HepG2 (cell line): ENCODE measurements around the gene FIBP. TPM values are rescaled to one million over a fixed set of nuclear protein-coding genes. Genes with fewer than 3 reads are reported as not detected.
A peak's percentile ranks its signal among the peaks of the same experiment; 100 is the strongest.

Experiments used
- ELF4 ChIP-seq: sonication (generic); formaldehyde crosslinking; IDR thresholded peaks from 2 replicates; pipeline ENCODE4 v1.5.0; 2020; ENCODE audit warnings: missing genetic modification reagents, mild to moderate bottlenecking, moderate library complexity, borderline replicate concordance
- KDM5B ChIP-seq: sonication (generic); formaldehyde crosslinking; IDR thresholded peaks from 2 replicates; pipeline ENCODE4 v1.4.0; 2020; ENCODE audit warnings: missing genetic modification reagents, mild to moderate bottlenecking, borderline replicate concordance
- MBNL3 ChIP-seq: fragments of 250-450 bp; sonication (Bioruptor Pico); conservative IDR thresholded peaks from 2 replicates; pipeline ENCODE4 v1.8.0; 2022; ENCODE audit warnings: mild to moderate bottlenecking, inconsistent platforms
- NFE2 ChIP-seq: sonication (generic); formaldehyde crosslinking; IDR thresholded peaks from 2 replicates; pipeline ENCODE4 v1.4.0; 2020; ENCODE audit warnings: missing genetic modification reagents
- REPIN1 ChIP-seq: sonication (generic); formaldehyde crosslinking; IDR thresholded peaks from 2 replicates; pipeline ENCODE4 v1.8.0; 2022; ENCODE audit warnings: missing genetic modification reagents, low read depth, mild to moderate bottlenecking, borderline replicate concordance
- SMARCC2 ChIP-seq: fragments of 450-650 bp; IDR thresholded peaks from 2 replicates; pipeline ENCODE4 v1.6.1; 2017; ENCODE audit warnings: antibody characterized with exemption, mild to moderate bottlenecking
- UBTF ChIP-seq: sonication (generic); formaldehyde crosslinking; IDR thresholded peaks from 2 replicates; pipeline ENCODE4 v1.4.0; 2020; ENCODE audit warnings: mild to moderate bottlenecking, missing genetic modification reagents
- YY1 ChIP-seq: IDR thresholded peaks from 2 replicates; pipeline ENCODE4 v1.6.1; 2011; ENCODE audit warnings: low read length, low read depth, moderate library complexity, mild to moderate bottlenecking; ENCODE audit not compliant: insufficient read depth, insufficient replicate concordance
- ZNF501 ChIP-seq: sonication (generic); formaldehyde crosslinking; IDR thresholded peaks from 2 replicates; pipeline ENCODE4 v1.5.1; 2020; ENCODE audit warnings: mild to moderate bottlenecking, moderate library complexity, missing genetic modification reagents
- ZNF605 ChIP-seq: sonication (generic); formaldehyde crosslinking; IDR thresholded peaks from 2 replicates; pipeline ENCODE4 v1.8.0; 2022; ENCODE audit warnings: mild to moderate bottlenecking, missing genetic modification reagents
- polyA plus RNA-seq, 8 experiments: library from polyadenylated mRNA; depleted of rRNA in 3 of 8; stranded (reverse) in 7 of 8; unstranded in 1 of 8; fragments of >200 nt; fragmentation: Illumina TruSeq in 4 of 8; extraction: Trizol in 4 of 8; gene quantifications; 2 replicates each; pipeline versions ENCODE4 v1.2.1 to v1.2.3, GENCODE V29; 2011 to 2016; ENCODE audit warnings: low read depth in 4 of 8, missing spikeins in 1 of 8, mixed read lengths in 1 of 8; ENCODE audit not compliant: insufficient read depth in 1 of 8
- total RNA-seq, 5 experiments: library from RNA; depleted of rRNA; stranded (reverse); fragments of >200 nt; fragmentation: Illumina TruSeq; extraction: Trizol; gene quantifications; 2 replicates each; pipeline ENCODE4 v1.2.3, GENCODE V29; 2016; ENCODE audit warnings: low read depth in 1 of 5
- TF ChIP-seq, protein P1 (sequence below): sonication (generic); formaldehyde crosslinking; IDR thresholded peaks from 2 replicates; pipeline ENCODE4 v1.4.0; 2020; ENCODE audit warnings: mild to moderate bottlenecking, missing genetic modification reagents
- TF ChIP-seq, protein P2 (sequence below): sonication (generic); formaldehyde crosslinking; IDR thresholded peaks from 2 replicates; pipeline ENCODE4 v1.5.0; 2020; ENCODE audit warnings: mild to moderate bottlenecking, missing genetic modification reagents

The FIBP gene
- total and polyA plus RNA-seq, 2 of the 13 experiments (the other 11 are each of a cell fraction or from before 2014, with no cell fraction given): 42.9 to 62.1 TPM

GRCh38 chr11:65857853-65858680, 30.2 kb downstream of the FIBP start, which contains the start of gene CFL1 (continued):
- TF ChIP-seq, protein P1, sequence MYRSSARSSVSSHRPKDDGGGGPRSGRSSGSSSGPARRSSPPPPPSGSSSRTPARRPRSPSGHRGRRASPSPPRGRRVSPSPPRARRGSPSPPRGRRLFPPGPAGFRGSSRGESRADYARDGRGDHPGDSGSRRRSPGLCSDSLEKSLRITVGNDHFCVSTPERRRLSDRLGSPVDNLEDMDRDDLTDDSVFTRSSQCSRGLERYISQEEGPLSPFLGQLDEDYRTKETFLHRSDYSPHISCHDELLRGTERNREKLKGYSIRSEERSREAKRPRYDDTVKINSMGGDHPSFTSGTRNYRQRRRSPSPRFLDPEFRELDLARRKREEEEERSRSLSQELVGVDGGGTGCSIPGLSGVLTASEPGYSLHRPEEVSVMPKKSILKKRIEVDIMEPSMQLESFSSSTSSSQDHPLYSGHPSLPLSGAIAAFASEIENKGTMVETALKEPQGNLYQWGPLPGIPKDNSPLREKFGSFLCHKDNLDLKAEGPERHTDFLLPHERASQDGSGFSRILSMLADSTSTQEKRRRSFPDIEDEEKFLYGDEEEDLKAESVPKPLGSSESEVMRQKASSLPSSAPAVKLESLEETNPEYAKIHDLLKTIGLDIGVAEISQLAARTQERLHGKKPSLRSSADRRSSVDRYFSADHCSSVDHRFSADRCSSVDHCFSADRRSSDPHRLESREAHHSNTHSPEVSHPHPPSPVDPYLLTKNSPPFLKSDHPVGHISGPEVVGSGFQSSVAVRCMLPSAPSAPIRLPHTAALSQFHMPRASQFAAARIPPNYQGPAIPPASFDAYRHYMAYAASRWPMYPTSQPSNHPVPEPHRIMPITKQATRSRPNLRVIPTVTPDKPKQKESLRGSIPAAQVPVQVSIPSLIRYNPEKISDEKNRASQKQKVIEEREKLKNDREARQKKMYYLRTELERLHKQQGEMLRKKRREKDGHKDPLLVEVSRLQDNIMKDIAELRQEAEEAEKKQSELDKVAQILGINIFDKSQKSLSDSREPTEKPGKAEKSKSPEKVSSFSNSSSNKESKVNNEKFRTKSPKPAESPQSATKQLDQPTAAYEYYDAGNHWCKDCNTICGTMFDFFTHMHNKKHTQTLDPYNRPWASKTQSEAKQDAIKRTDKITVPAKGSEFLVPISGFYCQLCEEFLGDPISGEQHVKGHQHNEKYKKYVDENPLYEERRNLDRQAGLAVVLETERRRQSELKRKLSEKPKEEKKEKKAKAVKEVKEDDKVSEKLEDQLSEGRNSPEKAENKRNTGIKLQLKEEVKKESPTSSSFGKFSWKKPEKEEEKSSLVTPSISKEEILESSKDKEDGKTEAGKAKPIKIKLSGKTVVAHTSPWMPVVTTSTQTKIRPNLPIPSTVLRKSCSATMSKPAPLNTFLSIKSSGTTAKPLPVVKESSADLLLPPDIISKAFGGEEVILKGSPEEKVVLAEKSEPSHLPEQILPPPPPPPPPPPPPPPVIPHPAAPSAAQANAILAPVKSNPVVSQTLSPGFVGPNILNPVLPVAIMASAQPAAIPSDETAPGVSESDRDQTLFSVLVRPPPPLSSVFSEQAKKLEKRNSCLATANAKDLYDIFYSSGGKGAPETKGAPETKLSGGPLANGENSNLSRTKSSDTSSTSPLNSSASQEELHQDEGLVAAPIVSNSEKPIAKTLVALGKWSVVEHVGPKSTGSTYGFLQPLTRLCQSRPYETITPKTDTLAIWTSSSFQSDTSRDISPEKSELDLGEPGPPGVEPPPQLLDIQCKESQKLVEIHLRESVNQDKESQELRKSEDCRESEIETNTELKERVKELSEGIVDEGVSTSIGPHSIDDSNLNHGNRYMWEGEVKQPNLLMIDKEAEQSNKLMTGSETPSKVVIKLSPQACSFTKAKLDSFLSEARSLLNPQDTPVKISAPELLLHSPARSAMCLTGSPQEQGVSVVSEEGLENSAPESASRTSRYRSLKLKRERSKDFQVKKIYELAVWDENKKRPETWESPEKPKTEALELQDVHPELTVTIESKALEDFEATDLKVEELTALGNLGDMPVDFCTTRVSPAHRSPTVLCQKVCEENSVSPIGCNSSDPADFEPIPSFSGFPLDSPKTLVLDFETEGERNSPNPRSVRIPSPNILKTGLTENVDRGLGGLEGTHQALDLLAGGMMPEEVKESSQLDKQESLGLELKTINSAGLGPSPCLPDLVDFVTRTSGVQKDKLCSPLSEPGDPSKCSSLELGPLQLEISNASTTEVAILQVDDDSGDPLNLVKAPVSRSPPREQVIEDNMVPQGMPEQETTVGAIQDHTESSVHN (CRISPR knock-in tag): no peak
- TF ChIP-seq SMARCC2: no peak
- TF ChIP-seq UBTF (CRISPR knock-in tag): no peak; the same call in 1 of the 2 replicates
- no peak for TF ChIP-seq ZNF605 (CRISPR knock-in tag)
- peak; percentile 78 for TF ChIP-seq ELF4 (CRISPR knock-in tag)
- TF ChIP-seq ZNF501 (CRISPR knock-in tag): peak; percentile 73
- TF ChIP-seq MBNL3 (CRISPR knock-in tag): no peak
- peak; percentile 55; the same call in 1 of the 2 replicates for TF ChIP-seq KDM5B (CRISPR knock-in tag)
- peak; percentile 69 for TF ChIP-seq YY1
- 0 out of 2 replicates have a peak, but pooled peaks have one; percentile 68 for TF ChIP-seq REPIN1 (CRISPR knock-in tag)
- TF ChIP-seq, protein P2, sequence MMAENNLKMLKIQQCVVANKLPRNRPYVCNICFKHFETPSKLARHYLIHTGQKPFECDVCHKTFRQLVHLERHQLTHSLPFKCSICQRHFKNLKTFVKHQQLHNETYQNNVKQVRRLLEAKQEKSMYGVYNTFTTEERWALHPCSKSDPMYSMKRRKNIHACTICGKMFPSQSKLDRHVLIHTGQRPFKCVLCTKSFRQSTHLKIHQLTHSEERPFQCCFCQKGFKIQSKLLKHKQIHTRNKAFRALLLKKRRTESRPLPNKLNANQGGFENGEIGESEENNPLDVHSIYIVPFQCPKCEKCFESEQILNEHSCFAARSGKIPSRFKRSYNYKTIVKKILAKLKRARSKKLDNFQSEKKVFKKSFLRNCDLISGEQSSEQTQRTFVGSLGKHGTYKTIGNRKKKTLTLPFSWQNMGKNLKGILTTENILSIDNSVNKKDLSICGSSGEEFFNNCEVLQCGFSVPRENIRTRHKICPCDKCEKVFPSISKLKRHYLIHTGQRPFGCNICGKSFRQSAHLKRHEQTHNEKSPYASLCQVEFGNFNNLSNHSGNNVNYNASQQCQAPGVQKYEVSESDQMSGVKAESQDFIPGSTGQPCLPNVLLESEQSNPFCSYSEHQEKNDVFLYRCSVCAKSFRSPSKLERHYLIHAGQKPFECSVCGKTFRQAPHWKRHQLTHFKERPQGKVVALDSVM (CRISPR knock-in tag): peak; percentile 46; the same call in 1 of the 2 replicates
- TF ChIP-seq NFE2: no peak
